BLaER1 treated with 17β-estradiol and CSF1 and Interleukin-3, amounts not matched to agents 10 nM and 100 nM (cell line): Measurements from ENCODE around the gene ABHD11.
"Not testable (repeated sequence)": the region's sequence is repeated elsewhere in the genome, so short reads cannot be mapped to it uniquely, and the experiment has no call there.

Experiments
- H3K27ac ChIP-seq, 11 experiments: shearing (Covaris generic); formaldehyde crosslinking; 2 replicates each; pipeline ENCODE4 v1.8.1; 2022
- H3K27me3 ChIP-seq, 11 experiments: shearing (Covaris generic); formaldehyde crosslinking; 2 replicates each; pipeline ENCODE4 v1.8.1; 2022
- H3K36me3 ChIP-seq, 11 experiments: shearing (Covaris generic); formaldehyde crosslinking; 2 replicates each; pipeline ENCODE4 v1.8.1; 2022
- H3K4me1 ChIP-seq, 10 experiments: shearing (Covaris generic); formaldehyde crosslinking; 2 replicates each; pipeline ENCODE4 v1.8.1; 2022
- H3K4me2 ChIP-seq, 11 experiments: shearing (Covaris generic); formaldehyde crosslinking; 2 replicates each; pipeline ENCODE4 v1.8.1; 2022
- H3K4me3 ChIP-seq, 10 experiments: shearing (Covaris generic); formaldehyde crosslinking; 2 replicates each; pipeline ENCODE4 v1.8.1; 2022
- H3K9ac ChIP-seq, 11 experiments: shearing (Covaris generic); formaldehyde crosslinking; 2 replicates each; pipeline ENCODE4 v1.8.1; 2022
- H3K9me3 ChIP-seq, 11 experiments: shearing (Covaris generic); formaldehyde crosslinking; replicated peaks in 1 of 11; 2 replicates each; pipeline ENCODE4 v1.8.1; 2022
- H4K20me1 ChIP-seq, 11 experiments: shearing (Covaris generic); formaldehyde crosslinking; 2 replicates each; pipeline ENCODE4 v1.8.1; 2022
- Cebpa-rat ChIP-seq, 11 experiments: shearing (Covaris generic); IDR thresholded peaks; 2 replicates each; pipeline ENCODE4 v1.8.1; 2022

ABHD11 gene

GRCh38 chr7:73718905-73719805 lies 19.4 kb downstream of the ABHD11 start, which contains the start of gene STX1A:
STX1A (minus strand) TSS chr7:73719669; CDS start chr7:73719631, 38 bp downstream.
- peak within 1 kb of the TSS; percentile 61 to 95 (median 70) for H3K4me3 ChIP-seq
- H3K27ac ChIP-seq: peak within 1 kb of the TSS in 10 of 11 experiments; percentile 23 to 79 (median 39); a peak in 16 of 22 replicates
- H3K9ac ChIP-seq: peak within 1 kb of the TSS; percentile 34 to 83 (median 65)
- no peaks in the 10 kb centered on the region for H3K36me3 ChIP-seq
- H3K9me3 ChIP-seq: no peaks in the 10 kb centered on the region
- peaks cover 60 to 91% (median 71%) of the 10 kb centered on the region in 11 experiments for H3K27me3 ChIP-seq
- H4K20me1 ChIP-seq: peaks cover 34 to 82% (median 61%) of the 10 kb centered on the region in 11 experiments; a peak in 21 of 22 replicates
- peaks cover 45 to 81% (median 70%) of the 10 kb centered on the region in 10 experiments for H3K4me1 ChIP-seq
- H3K4me2 ChIP-seq: peak within 1 kb of the TSS; percentile 99 to 100 (median 100)
- no peak for TF ChIP-seq Cebpa-rat (IDR thresholded peaks at IDR 0.05)

DNA sequence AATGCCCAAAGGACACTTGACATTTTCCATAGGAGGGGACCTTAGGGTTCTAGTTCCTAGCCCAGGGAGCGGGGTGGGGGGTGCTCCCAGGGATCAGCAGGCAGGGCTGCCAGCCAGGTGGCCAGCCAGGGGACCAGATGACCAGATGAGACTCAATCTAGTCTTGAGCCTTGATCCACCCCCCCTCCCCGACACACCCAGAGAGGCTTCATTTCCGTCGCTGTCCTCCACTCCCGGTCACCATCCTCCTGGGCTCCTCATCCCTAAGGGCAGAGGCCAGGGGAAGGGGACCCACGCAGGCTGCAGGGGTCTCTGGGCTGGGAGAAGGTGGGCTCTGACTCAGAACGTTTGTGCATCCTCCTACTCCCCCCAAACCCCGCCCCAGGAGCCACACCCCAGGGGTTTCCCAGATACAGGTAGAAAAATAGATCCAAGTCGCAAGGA lies 20.1 kb downstream of the ABHD11 start:
- H3K27ac ChIP-seq: peak overlapping the region in 8 of 11 experiments; percentile 7 to 79 (median 40); a peak in 10 of 22 replicates
- H3K4me1 ChIP-seq: peaks cover 45 to 81% (median 70%) of the 10 kb centered on the region in 10 experiments
- peaks cover 67 to 92% (median 78%) of the 10 kb centered on the region in 11 experiments for H3K27me3 ChIP-seq
- peaks cover 41 to 89% (median 68%) of the 10 kb centered on the region in 11 experiments; a peak in 21 of 22 replicates for H4K20me1 ChIP-seq
- no peaks in the 10 kb centered on the region for H3K9me3 ChIP-seq
- peak overlapping the region; percentile 61 to 95 (median 70) for H3K4me3 ChIP-seq
- no peaks in the 10 kb centered on the region; a peak in 2 of 22 replicates for H3K36me3 ChIP-seq
- H3K9ac ChIP-seq: peak overlapping the region in 8 of 11 experiments; percentile 34 to 83 (median 73); a peak in 16 of 22 replicates
- TF ChIP-seq Cebpa-rat (IDR thresholded peaks at IDR 0.05): no peak
- peak overlapping the region; percentile 99 to 100 (median 100) for H3K4me2 ChIP-seq

- Histone ChIP-seq H3K9me3 (no peaks in the 10 kb centered on the region), H3K4me1 (peaks cover 45 to 81% (median 70%) of the 10 kb centered on the region in 10 experiments), H3K27me3 (peaks cover 72 to 95% (median 82%) of the 10 kb centered on the region in 11 experiments), H3K36me3 (no peaks in the 10 kb centered on the region; a peak in 2 of 22 replicates), H3K4me3 (peak overlapping the region; percentile 61 to 95 (median 70)), H3K9ac (peak overlapping the region in 7 of 11 experiments; percentile 21 to 80 (median 69); a peak in 7 of 22 replicates), H4K20me1 (peaks cover 46 to 94% (median 72%) of the 10 kb centered on the region in 11 experiments; a peak in 21 of 22 replicates), H3K27ac (peak overlapping the region in 8 of 11 experiments; percentile 14 to 79 (median 39); a peak in 12 of 22 replicates), H3K4me2 (peak overlapping the region; percentile 99 to 100 (median 100))
- peak in 5 of 11 experiments; percentile 19 to 78 (median 54); a peak in 7 of 22 replicates for TF ChIP-seq Cebpa-rat (IDR thresholded peaks at IDR 0.05)
Observed at GRCh38 chr7:73717991-73718405, 20.6 kb downstream of the ABHD11 start.

DNA sequence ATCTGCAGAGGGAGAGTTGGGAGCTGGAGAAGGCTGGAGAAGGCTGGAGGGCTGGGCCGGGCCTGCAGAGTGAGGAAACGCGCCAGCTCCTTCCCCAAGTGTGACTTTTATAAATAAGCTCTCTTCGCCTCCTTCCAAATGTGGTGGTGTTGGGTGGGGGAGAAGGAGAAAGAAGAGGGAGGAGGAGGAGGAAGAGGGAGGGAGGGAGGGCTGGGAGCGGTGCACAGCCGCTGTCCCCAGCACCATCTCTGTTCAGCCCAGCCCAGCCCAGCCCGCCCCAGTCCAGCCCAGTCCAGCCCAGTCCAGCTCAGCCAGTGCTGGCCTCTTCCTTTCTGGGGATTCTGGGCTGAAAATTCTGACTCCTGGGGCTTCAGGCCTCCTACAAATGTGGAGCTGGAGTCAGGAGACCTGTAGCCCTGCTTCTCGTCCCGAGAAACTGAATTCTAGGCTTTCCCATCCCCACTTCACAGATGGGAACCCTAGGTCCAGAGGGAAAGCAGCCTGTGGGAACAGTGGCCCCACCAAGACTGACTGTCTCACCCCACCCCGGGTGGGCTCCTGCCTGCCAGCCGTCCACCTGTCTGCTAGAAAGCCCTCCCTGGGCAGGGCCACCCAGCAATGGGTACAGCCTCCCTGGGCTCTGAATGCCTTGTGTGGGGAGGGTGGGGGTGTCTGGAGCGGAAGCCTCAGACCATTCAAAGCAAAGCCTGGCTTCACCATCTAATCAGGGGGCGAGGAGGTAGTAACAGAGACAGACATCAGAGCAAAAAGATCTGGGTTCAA lies 21.4 kb downstream of the ABHD11 start:
- Histone ChIP-seq H3K9ac (peak overlapping the region in 6 of 11 experiments; percentile 16 to 77 (median 34); a peak in 8 of 22 replicates), H3K27ac (peak overlapping the region in 8 of 11 experiments; percentile 14 to 66 (median 39); a peak in 13 of 22 replicates), H3K4me2 (peak overlapping the region; percentile 99 to 100 (median 100)), H4K20me1 (peaks cover 53 to 97% (median 80%) of the 10 kb centered on the region in 11 experiments), H3K36me3 (no peaks in the 10 kb centered on the region; a peak in 2 of 22 replicates), H3K4me3 (peak overlapping the region in 6 of 10 experiments; percentile 16 to 95 (median 56); a peak in 7 of 20 replicates), H3K4me1 (peaks cover 45 to 83% (median 70%) of the 10 kb centered on the region in 10 experiments), H3K9me3 (no peaks in the 10 kb centered on the region), H3K27me3 (peaks cover 80 to 95% (median 88%) of the 10 kb centered on the region in 11 experiments)
- no peak for TF ChIP-seq Cebpa-rat (IDR thresholded peaks at IDR 0.05)

DNA sequence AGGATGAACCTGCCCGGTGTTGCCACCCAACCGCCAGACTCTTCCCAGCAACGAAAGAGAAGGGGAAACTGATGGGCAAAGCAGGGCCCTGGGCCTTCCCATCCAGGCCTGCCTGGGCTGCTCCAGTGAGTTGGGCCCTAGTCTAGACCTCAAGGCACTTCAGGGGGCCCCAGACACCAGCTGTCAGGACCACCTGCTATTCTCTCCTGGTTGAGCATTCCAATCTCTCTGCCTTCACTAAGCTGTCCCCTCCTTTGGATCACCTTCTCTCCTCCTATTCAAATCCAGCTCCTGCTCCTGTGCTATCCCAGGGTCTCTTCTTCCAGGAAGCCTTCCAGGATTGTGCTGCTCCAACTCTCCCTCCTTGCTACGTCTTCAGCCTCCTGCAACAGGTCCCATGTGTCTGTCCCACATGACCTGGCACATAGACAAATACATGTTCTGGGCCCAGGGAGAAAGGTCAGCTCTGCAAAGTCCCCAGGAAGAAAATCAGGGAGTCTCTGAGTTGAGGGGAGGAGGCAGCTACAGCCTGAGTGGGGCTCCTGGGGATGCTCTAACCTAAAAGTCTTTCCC lies 22.2 kb downstream of the ABHD11 start:
- Histone ChIP-seq H3K36me3 (no peaks in the 10 kb centered on the region; a peak in 2 of 22 replicates), H3K27ac (peak overlapping the region in 5 of 11 experiments; percentile 2 to 45 (median 15); a peak in 5 of 22 replicates), H3K9me3 (no peaks in the 10 kb centered on the region), H3K4me2 (peak overlapping the region; percentile 73 to 100 (median 87)), H3K9ac (peak overlapping the region in 1 of 11 experiments; percentile 31; a peak in 3 of 22 replicates), H3K4me3 (peak overlapping the region in 2 of 10 experiments; percentile 13 to 36; a peak in 4 of 20 replicates), H4K20me1 (peaks cover 62 to 97% (median 83%) of the 10 kb centered on the region in 11 experiments), H3K27me3 (peaks cover 82 to 95% (median 88%) of the 10 kb centered on the region in 11 experiments), H3K4me1 (peaks cover 45 to 83% (median 67%) of the 10 kb centered on the region in 10 experiments)
- no peak for TF ChIP-seq Cebpa-rat (IDR thresholded peaks at IDR 0.05)

GRCh38 chr7:73715648-73716317 lies 22.8 kb downstream of the ABHD11 start:
- Histone ChIP-seq H3K4me1 (peaks cover 45 to 81% (median 66%) of the 10 kb centered on the region in 10 experiments), H3K4me2 (peak overlapping the region; percentile 73 to 100 (median 87)), H3K4me3 (peak overlapping the region in 1 of 10 experiments; percentile 36; a peak in 3 of 20 replicates), H3K9ac (peak overlapping the region in 3 of 11 experiments; percentile 4 to 31 (median 15); a peak in 3 of 22 replicates), H3K27ac (peak overlapping the region in 5 of 11 experiments; percentile 2 to 45 (median 15); a peak in 5 of 22 replicates), H4K20me1 (peaks cover 65 to 97% (median 85%) of the 10 kb centered on the region in 11 experiments), H3K36me3 (no peaks in the 10 kb centered on the region; a peak in 2 of 22 replicates), H3K27me3 (peaks cover 82 to 95% (median 88%) of the 10 kb centered on the region in 11 experiments), H3K9me3 (no peaks in the 10 kb centered on the region)
- TF ChIP-seq Cebpa-rat (IDR thresholded peaks at IDR 0.05): peak in 3 of 11 experiments; percentile 33 to 62 (median 38); a peak in 2 of 22 replicates

DNA sequence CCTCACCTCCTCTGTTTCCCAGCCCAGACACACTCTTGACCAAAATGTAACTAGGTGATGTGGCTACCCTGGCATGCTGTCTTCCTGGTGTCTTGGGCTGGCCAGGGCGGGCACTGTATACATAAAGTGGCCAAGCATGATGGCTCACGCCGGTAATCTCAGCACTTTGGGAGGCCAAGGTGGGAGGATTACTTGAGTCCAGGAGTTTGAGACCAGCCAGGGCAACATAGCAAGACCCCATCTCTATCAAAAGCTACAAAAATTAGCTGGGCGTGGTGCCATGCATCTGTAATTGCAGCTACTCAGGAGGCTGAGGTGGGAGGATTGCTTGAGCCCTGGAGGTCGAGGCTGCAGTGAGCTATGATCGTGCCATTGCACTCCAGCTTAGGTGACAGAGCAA lies 25.3 kb downstream of the ABHD11 start:
- not testable (repeated sequence) for H3K36me3 ChIP-seq, H3K4me3 ChIP-seq, H3K9me3 ChIP-seq, H3K9ac ChIP-seq, H3K4me2 ChIP-seq, H3K27ac ChIP-seq
- peaks cover 79 to 100% (median 96%) of the 10 kb centered on the region in 11 experiments for H4K20me1 ChIP-seq
- H3K27me3 ChIP-seq: peaks cover 66 to 97% (median 76%) of the 10 kb centered on the region in 11 experiments
- peaks cover 38 to 77% (median 65%) of the 10 kb centered on the region in 10 experiments for H3K4me1 ChIP-seq
